GM18868 (cell line): ENCODE measurements around the gene NUDT9.
"Not testable (repeated sequence)": the region's sequence is repeated elsewhere in the genome, so short reads cannot be mapped to it uniquely, and the experiment has no call there.

Source experiments
- ATAC-seq: cut with Tn5 transposase; IDR thresholded peaks from one replicate; pipeline ENCODE4 v1.9.1; 2021; ENCODE audit warnings: mild to moderate bottlenecking, moderate library complexity; ENCODE audit not compliant: unreplicated experiment

Gene NUDT9, protein sequence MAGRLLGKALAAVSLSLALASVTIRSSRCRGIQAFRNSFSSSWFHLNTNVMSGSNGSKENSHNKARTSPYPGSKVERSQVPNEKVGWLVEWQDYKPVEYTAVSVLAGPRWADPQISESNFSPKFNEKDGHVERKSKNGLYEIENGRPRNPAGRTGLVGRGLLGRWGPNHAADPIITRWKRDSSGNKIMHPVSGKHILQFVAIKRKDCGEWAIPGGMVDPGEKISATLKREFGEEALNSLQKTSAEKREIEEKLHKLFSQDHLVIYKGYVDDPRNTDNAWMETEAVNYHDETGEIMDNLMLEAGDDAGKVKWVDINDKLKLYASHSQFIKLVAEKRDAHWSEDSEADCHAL

DNA sequence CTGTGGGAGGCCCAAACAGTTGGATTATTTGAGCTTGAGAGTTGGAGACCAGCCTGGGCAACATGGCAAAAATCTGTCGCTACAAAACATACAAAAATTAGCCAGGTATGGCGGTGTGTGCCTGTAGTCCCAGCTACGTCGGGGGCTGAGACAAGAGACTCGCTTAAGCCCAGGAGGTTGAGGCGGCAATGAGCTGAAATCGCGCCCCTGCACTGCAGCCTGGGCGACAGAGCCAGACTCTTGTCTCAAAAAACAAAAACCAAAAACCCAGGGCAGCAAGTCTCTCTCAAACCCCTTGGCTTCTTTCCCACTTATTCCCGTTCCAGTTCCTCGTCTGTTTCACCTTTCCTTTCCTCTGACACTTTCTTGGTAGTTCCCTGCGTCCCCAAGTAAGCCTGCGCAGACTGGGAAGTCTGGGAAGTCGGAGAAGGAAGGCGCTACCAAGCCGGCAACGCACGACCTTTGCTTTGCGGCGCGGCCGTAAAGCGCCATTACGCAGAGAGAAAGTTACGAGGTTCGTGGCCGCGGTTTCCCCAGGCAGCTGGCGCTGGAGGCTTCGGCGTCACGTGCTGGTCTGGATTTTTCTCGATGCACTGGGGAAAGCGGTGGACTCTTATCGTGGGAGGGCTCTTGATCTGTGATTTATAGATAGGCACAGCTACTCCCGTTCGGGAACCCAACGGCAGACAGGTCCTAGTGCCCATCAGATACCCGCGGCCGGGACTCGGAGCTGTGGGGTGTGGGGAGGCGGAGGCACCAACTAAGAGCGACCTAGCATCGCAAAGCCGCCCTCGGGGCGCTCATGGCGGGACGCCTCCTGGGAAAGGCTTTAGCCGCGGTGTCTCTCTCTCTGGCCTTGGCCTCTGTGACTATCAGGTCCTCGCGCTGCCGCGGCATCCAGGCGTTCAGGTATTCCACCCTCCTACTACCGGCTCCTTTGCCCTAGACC lies at the start of gene NUDT9:
Gene NUDT9 (plus strand): TSS at position 470 of the 949 bp plus-strand sequence. CDS start 333 bp downstream, at position 803.
- ATAC-seq: peak; percentile 86

DNA sequence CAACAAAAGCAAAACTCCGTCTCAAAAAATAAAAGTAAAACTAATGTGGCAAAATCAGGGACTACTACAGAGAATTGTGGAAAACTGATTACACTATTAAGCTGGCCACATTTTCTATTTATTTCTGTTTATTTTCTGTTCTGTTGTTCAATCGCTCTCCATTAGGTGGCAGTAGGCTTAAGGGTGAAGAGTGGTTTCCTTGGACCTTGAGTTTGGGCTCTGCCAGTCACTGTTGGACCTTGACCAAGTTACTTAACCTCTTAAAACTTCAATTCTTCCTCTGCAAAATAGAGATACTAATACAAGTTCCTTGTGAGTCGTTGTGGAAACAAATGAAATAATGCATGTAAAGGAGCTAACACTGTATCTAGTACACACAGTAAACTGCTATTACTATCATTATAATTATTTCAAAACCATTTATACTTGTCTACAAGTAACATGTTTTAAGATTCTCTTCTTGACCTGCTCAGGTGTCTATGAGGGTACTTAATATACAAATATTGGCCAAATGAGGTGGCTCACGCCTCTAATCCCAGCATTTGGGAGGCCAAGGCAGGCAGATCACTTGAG lies 46.6 kb upstream of the NUDT9 start:
- peak; percentile 49 for ATAC-seq

DNA sequence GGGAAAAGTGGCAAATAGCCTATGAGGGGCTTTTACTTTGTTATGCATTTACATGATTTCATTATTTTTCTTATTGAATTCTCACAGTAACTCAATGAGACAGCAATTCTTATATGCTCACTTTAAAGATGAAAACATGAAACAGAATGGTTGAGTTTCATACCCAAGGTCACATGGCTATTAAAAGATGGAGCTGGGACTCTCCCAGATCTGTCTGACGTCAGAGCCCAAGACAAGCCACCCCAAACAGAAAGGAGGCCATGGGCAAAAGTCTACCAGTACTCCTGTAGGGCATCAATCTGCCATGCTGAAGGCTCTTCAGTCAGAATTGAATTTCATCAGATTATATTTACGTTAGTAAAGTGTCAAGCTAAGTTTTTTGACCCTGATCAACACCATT lies 44.6 kb upstream of the NUDT9 start:
- ATAC-seq: peak; percentile 88

DNA sequence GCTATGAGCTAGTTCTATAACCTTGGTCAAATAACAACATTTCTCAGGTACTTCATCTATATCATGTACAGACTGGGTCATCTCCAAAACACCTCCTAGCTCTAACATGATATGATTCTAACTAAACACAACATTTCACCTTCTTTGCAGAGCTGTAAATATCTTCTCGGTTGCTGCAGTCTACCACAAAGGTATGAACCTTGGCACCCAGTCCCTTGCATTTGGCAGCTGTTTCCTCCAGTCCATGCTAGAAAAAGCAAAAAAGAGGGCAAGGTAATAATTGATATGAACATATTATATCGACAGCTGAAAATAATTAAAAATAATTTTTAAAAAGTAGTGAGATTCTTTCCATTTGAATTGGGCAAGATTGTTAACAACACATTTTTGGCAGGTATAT lies 40.3 kb upstream of the NUDT9 start:
- no peak for ATAC-seq

DNA sequence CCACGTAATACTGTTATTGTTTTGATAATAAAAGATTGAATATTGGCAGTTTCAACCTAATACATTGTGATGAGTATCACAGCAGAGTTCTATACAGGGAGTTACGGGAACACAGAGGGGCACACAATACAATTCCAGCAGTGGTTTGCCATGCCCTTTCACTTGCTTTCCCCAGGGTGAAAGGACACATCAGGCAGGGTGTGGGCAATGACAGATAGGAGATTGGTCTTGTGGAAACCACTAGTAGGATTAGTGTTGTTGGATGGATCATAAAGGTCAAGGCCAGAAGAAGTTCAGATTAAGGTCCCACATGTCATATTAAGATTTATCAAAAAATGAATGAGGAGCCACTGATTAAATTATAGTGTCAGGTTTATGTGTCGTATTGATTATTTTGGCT lies 39.4 kb upstream of the NUDT9 start:
- no peak for ATAC-seq

DNA sequence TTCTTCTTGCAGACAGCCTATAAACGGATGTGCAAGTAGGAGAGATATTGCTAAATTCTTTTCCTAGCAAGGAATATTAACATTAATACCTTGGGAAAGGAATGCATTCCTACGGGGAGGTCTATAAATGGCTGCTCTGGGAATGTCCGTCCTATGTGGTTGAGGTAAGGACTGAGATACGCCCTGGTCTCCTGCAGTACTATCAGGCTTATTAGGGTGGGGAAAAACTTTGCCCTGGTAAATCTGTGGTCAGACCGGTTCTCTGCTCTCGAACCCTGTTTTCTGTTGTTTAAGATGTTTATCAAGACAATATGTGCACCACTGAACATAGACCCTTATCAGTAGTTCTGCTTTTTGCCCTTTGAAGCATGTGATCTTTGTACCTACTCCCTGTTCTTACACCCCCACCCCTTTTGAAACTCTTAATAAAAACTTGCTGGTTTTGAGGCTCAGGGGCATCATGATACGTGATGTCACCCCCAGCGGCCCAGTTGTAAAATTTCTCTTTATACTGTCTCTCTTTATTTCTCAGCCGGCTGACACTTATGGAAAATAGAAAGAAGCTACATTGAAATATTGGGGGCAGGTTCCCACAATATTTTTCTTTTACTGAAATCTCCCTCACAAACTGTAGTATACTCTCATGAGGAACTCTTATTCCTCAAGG lies 37.8 kb upstream of the NUDT9 start:
- ATAC-seq: not testable (repeated sequence)

DNA sequence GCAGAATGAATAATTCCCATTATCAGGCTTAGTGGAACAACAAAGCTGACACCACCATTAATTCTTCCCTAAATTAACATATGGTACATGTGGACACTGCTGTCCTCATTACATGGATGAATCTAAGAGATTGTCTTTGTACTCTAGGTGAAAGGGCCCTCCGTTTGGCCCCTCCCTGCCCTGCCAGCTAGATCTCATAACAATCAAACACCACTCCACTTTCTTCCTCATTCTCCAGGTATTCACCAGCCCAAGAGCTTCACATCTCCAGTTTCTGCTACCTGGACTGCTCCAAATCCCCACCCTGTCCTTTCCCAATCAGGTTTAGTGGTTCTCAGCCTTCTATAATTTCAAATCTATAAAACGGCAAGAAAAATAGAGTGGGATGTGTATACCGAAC lies 35.1 kb upstream of the NUDT9 start:
- ATAC-seq: no peak

DNA sequence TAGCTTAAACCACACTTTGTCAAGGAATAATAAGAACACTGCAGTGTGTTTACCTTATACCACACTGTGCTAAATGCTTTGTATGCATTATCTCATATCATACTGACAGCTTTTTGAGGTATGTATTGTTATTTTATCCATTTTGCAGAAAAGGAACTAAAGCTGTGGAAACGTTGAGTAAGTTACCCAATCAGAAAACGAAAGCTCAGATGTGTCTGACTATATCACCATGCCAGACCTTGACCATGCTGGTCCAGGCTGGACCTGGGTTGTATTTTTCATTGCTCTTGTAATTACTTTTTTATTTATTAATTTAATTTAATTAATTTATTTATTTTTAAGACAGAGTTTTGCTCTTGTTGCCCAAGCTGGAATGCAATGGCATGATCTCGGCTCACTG lies 33.5 kb upstream of the NUDT9 start:
- ATAC-seq: no peak

DNA sequence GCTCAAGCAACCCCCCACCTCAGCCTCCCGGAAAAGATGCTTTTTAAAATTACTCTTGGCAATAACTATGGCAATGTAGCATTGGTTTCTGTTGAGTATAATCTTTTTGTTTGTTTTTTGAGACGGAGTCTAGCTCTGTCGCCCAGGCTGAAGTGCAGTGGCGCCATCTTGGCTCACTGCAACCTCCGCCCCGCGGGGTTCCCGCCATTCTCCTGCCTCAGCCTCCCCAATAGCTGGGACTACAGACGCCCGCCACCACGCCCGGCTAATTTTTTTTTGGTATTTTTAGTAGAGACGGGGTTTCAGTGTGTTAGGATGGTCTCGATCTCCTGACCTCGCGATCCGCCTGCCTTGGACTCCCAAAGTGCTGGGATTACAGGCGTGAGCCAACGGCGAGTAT lies 32.3 kb upstream of the NUDT9 start:
- ATAC-seq: not testable (repeated sequence)

DNA sequence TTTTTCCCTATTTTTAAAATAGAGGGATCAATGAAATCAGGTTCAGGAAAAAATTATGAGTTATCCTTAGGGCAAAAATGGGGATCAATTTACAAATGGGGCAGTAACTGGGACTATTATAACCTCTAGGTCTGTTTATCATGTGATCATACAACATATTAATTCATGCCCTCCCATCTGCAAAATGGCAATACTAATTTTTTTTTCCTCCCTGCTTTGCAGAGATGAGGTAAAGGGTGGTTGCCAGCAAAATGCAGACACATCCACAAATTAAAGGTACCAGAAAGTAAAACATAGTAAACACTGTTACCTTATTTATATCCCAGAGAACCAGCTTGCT lies 31.9 kb upstream of the NUDT9 start:
- no peak for ATAC-seq

DNA sequence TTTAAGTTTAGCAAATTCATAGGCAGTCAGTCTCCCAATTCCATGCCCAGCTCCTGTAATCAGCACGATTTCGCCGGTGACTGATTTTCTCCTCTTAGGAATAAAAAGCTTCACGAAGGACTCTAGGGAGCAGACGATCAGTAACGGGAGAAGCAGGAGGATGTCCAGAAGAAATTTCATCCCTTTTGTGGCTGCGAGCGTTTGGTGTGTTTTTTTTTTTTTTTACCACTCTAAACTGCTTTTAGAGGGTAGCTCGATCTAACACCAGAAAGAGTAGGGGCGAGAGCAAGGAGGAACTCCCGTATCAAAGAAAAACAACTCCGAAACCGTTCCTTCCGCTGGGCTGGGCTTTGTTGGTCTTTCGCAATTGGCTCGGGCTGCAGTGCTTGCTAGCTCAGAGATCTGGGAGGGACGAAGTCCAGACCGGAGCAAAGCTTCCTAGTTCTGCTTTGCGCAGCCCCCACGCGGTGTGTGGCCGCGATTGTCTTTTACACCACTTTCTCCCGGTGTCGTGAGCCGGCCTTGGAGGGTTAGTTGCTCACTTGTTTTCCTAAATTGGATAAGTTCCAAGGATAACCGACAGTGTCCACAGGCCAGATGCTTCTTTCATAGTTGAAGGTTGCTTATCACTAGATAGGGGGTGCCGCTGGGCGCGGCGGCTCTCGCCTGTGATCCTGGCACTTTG lies 31.3 kb upstream of the NUDT9 start, which contains the start of gene HSD17B11:
Gene HSD17B11 (minus strand): TSS at position 298 of the 685 bp plus-strand sequence. CDS start 118 bp downstream, at position 180.
- ATAC-seq: peak; percentile 99

DNA sequence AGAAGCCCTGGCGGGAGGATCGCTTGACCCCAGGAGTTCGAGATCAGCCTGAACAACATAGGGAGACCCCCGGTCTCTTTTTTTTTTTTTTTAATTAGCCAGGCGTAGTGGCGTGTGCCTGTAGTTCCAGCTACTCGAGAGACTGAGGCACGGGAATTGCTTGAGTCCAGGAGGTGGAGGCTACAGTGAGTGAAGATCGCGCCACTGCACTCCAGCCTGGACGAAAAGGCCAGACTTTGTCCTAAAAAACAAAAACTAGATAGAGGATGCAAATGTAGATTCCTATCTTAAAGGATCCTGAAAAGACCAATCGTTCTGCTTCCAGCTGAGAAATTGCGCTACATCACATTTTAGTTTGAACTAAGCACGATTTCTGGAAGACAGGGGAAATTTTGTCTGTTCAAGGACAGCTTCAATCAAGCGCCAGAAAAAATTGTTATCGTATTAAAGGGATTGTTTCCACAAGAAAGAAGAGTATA lies 30.8 kb upstream of the NUDT9 start:
- ATAC-seq: peak; percentile 14

DNA sequence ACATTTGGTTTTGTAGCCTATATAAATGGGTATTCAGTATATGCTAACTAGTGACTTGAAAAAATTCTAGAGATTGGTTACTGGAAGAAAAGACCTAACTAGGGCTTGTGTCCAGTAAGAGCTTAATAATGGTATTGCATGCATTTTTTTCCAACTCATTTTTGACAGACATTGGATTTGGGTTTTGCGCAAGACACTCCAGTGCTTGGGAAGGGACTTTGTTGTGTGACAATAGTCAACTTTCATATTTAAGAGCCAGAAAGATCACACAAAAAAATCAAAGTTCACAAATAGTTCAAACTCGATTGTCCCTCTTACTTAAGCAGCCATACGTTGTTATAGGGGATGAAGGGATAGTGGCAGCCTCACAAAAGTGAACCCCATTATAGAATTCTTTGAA lies 30.2 kb upstream of the NUDT9 start:
- no peak for ATAC-seq

DNA sequence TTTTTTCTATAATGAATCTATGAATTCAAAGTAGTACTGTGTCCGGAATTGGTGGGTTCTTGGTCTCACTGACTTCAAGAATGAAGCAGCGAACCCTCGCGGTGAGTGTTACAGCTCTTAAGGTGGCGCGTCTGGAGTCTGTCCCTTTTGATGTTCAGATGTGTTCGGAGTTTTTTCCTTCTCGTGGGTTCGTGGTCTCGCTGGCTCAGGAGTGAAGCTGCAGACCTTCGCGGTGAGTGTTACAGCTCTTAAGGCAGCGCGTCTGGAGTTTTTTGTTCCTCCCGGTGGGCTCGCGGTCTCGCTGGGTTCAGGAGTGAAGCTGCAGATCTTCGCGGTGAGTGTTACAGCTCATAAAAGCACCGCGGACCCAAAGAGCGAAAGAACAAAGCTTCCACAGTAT lies 27.3 kb upstream of the NUDT9 start:
- not testable (repeated sequence) for ATAC-seq

DNA sequence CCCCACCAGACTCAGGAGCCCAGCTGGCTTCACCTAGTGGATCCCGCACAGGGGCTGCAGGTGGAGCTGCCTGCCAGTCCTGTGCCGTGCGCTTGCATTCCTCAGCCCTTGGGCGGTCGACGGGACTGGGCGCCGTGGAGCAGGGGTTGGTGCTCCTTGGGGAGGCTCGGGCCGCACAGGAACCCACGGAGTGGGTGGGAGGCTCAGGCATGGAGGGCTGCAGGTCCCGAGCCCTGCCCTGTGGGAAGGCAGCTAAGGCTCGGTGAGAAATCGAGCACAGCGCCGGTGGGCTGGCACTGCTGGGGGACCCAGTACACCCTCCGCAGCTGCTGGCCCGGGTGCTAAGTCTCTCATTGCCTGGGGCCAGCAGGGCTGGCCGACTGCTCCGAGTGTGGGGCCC lies 26.5 kb upstream of the NUDT9 start:
- ATAC-seq: not testable (repeated sequence)

DNA sequence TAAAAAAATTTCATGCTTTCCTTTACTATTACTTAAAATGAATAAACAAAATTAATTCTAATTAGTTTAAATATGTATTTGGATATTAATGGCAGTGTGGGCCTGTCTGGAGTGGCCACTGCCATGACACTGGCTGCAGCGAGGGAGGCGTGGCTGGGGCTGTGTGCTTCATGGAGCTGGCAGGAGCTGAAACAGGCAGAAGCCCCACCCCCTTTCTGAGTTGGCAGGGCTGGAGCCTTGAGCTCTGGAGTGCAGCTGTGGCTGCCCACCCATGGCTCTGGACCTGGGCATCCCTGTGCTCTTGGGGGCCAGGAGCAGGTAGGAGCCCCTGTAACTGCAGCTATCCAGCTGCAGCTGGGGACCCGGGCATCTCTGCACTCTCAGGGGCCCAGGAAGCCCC lies 23.2 kb upstream of the NUDT9 start:
- ATAC-seq: no peak

DNA sequence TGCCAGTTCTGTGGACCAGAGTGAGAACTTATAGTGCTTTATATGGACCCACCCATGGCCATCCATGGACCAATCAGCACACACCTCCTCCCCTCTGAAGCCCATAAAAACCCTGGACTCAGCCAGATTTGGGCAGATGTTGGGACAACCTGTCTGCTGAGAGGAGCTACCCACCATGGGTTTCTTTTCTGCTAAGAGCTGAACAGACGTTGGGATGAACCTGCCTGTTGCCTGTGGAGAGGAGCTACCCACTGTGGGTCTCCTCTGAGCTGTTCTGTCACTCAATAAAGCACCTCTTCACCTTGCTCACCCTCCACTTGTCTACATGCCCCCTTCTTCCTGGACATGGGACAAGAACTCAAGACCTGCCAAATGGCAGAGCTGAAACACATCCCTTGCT lies 22.4 kb upstream of the NUDT9 start:
- ATAC-seq: no peak

DNA sequence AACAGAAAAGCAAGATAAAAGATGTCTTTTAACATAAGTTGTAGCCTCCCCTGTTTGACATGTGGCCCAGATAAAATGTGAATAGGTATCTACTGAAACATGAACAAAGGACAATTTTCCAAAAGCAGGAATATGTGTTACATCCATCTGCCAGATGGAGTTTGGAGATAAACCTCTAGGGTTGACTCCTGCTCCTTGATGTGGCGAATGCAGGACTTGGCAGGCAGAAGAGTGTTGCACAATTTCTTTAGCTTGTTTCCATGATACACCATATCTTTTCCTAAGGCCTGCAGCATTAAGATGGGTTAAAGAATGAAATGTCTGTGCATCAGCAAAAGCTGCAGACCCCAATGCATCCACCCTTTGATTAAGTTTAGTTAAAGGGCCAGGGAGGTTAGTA lies 18.6 kb upstream of the NUDT9 start:
- ATAC-seq: not testable (repeated sequence)

DNA sequence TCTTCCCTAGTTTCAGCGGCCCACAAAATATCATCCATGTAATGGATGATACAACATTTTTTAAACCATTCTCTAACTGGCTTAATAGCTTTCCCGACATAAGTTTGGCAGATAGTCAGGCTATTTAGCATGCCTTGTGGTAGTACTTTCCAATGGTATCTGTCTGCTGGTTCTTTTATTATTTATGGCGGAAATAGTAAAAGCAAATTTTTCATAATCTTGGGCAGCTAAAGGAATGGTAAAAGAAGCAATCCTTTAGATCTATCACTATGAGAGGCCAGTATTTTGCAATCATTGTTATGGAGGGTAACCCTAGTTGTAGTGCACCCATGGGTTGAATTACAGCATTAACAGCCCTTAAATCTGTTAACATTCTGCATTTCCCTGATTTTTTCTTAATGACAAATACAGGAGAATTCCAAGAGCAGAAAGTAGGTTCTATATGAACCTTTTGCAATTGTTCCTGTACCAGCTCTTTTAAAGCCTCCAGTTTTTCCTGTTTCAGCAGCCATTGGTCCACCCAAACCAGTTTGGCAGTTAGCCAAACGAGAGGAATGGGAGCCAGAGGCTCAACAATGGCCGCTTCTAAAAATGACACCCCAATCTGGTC lies 17.1 kb upstream of the NUDT9 start:
- ATAC-seq: no peak

DNA sequence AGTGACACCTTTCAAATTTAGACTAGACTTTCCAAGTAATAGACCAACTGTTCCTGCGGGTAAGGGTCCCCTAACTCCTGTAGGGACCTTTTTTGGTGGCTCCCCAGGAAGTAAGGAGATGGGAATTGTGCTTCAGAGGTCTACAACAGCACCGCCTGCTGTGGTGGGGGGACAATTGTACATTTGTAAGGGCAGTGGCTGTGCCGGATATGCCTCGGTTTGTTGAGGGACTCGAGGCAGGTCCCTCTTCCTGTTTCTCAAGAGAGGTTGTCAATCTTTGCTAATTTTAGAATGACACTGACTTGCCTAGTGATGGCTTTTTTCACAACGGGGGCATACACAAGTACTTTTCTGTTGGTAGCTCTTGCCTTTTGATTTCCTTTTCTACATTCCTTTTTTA lies 15.9 kb upstream of the NUDT9 start:
- peak; percentile 92 for ATAC-seq
